GM10266 (cell line): ENCODE measurements around the gene PPP2R5C.

ENCODE experiments used
- DNase-seq: peaks from one replicate; pipeline ENCODE4 v3.0.0; 2012; ENCODE audit errors: extremely low spot score
- CTCF ChIP-seq: IDR thresholded peaks from 2 replicates; pipeline ENCODE4 v1.5.1; 2012; ENCODE audit warnings: mild to moderate bottlenecking, low read depth; ENCODE audit not compliant: control insufficient read depth, insufficient read depth; ENCODE audit errors: missing control alignments

Gene PPP2R5C

DNA sequence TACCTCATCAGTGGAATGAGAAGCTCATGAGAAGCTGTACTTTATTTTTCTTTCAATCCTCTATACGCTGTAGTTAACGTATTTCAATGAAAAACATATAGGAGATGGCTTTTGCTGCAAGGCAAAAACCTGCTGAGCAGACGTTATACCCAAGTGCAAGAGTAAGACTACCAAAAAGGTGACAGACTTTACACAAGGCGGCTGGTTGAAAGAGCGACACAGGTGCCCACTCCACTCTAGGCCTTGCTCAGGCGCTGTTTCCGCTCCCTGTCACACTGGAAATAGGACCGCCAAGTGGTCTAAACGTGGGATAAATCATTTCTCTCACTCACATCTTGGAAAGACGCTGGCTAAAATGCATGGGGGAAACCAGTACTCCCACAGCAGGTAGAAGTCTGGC lies 54.5 kb downstream of the PPP2R5C start:
- TF ChIP-seq CTCF, result no peak
- DNase-seq, result no peak

DNA sequence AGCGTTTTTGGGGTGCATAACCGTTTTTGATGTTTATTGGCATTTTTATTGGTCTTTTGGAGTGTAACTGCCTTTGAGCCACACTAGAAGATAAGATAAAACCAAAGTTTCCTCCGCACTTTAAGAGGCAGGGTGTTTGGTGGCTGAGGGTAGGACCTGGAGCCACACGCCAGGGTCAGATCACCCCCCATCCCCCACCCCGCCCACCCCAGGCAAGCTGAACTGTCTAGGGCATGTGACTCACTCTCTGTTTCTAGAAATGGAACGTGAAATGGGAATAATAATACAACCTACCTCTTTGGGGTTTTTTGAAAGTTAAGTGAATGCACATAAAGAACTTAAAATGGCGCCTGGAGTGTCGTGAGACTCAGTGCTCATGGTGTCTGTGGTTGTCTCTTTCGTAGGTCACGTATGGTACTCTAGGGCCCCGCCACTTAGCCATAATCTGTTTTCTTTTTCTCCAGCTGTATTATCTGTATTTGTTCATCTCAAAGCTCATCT lies 56.0 kb downstream of the PPP2R5C start:
- no peak for DNase-seq
- TF ChIP-seq CTCF, result no peak

DNA sequence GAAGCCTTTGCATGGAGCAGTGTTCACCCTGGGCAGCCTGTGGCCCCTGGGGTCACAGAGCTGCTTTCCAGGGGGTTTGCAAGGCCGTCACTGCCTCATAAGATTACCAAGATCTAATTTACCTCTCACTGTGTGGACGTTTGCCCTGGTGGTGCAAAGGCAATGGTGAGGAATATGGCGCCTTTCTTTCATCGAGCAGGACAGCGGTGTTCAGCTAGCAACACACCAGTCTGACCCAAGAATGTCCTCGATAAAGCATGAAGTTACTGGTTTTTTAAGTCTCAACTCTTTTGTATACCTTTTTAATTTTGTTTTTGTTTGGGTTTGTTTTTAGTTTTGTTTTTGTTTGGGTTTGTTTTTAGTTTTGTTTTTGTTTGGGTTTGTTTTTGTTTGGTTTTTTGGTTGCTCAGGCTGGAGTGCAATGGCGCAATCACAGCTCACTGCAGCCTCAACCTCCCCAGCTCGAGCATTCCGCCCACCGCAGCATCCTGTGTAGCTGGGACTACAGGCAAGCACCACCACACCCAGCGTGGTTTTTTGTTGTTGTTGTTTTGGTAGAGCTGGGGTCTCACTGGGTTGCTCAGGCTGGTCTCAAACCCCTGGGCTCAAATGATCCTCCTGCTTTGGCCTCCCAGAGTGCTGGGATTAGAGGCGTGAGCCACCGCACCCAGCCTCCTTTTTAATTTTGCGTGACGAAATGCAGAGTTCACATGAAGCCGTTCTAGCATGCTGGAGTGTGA lies 57.9 kb downstream of the PPP2R5C start:
- TF ChIP-seq CTCF, result no peak
- DNase-seq, result no peak

GRCh38 chr14:101820283-101820798 lies 58.8 kb downstream of the PPP2R5C start:
- no peak for DNase-seq
- no peak for TF ChIP-seq CTCF

DNA sequence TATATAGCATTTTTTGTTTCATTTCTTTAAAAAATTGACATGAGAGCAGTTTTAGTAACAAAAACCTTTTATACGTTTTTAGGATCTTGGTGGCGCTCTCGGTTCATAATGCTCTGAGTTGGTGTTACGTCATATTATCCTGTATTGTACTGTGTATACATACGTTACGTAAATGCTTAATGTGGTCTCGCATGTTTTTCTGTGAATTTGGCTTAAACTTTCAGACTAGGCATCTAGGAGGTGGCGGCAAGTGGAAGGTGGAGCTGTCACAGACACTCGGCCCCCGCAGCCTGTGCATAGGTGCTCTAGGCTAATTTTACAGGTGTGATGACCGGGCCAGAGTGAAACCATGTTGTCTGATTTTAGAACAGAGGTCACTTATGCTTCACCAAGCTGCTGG lies 60.0 kb downstream of the PPP2R5C start:
- TF ChIP-seq CTCF, result no peak
- DNase-seq, result no peak

GRCh38 chr14:101823066-101823465 lies 61.6 kb downstream of the PPP2R5C start:
- TF ChIP-seq CTCF, result no peak
- DNase-seq, result no peak

GRCh38 chr14:101823511-101824120 lies 62.1 kb downstream of the PPP2R5C start:
- TF ChIP-seq CTCF, result no peak
- no peak for DNase-seq
